ENCODE data around the gene TSPAN15. TPM values are rescaled to one million over a fixed set of nuclear protein-coding genes. Genes with fewer than 3 reads are reported as not detected.
A peak's percentile ranks its signal among the peaks of the same experiment; 100 is the strongest.

TSPAN15 gene
- total RNA-seq, 1 donor from 2014 or later, result 3.8 TPM

GRCh38 chr10:69464401-69464800, 13.1 kb downstream of the TSPAN15 start:
- ATAC-seq, result no peak

GRCh38 chr10:69464801-69465401, 13.6 kb downstream of the TSPAN15 start:
- no peak for DNase-seq (ENCODE audit: low spot score)
- peak; percentile 66 for ATAC-seq

More at GRCh38 chr10:69464401-69464800, 13.1 kb downstream of the TSPAN15 start:
- no peak for DNase-seq (ENCODE audit: low spot score)

- no peak for ATAC-seq
- no peak for DNase-seq (ENCODE audit: low spot score)
Observed at GRCh38 chr10:69465457-69466157, 14.3 kb downstream of the TSPAN15 start.

- ATAC-seq (no peak), DNase-seq (ENCODE audit: low spot score) (no peak)
Observed at GRCh38 chr10:69466158-69466490, 14.9 kb downstream of the TSPAN15 start.

- ATAC-seq, result no peak
- DNase-seq (ENCODE audit: low spot score), result no peak
Observed at GRCh38 chr10:69466689-69467088, 15.4 kb downstream of the TSPAN15 start.

- ATAC-seq (no peak), DNase-seq (ENCODE audit: low spot score) (no peak)
Observed at GRCh38 chr10:69467928-69468750, 16.9 kb downstream of the TSPAN15 start.

GRCh38 chr10:69468751-69469089, 17.5 kb downstream of the TSPAN15 start:
- ATAC-seq (no peak), DNase-seq (ENCODE audit: low spot score) (no peak)

GRCh38 chr10:69469976-69470375, 18.7 kb downstream of the TSPAN15 start:
- ATAC-seq, result no peak
- no peak for DNase-seq (ENCODE audit: low spot score)

- ATAC-seq (no peak), DNase-seq (ENCODE audit: low spot score) (no peak)
Observed at GRCh38 chr10:69470463-69471384, 19.5 kb downstream of the TSPAN15 start.

- no peak for DNase-seq (ENCODE audit: low spot score)
- ATAC-seq, result no peak
Observed at GRCh38 chr10:69472142-69472541, 20.9 kb downstream of the TSPAN15 start.

- no peak for DNase-seq (ENCODE audit: low spot score)
- ATAC-seq, result no peak
Observed at GRCh38 chr10:69472544-69472943, 21.3 kb downstream of the TSPAN15 start.

- ATAC-seq (no peak), DNase-seq (ENCODE audit: low spot score) (no peak)
Observed at GRCh38 chr10:69473304-69473990, 22.2 kb downstream of the TSPAN15 start.

GRCh38 chr10:69474742-69475432, 23.6 kb downstream of the TSPAN15 start:
- ATAC-seq (peak; percentile 59), DNase-seq (ENCODE audit: low spot score) (no peak)

GRCh38 chr10:69475433-69475830, 24.2 kb downstream of the TSPAN15 start:
- no peak for ATAC-seq
- no peak for DNase-seq (ENCODE audit: low spot score)

GRCh38 chr10:69477968-69478597, 26.8 kb downstream of the TSPAN15 start:
- ATAC-seq, result no peak
- DNase-seq (ENCODE audit: low spot score), result no peak

- ATAC-seq, result peak; percentile 16
- DNase-seq (ENCODE audit: low spot score), result no peak
Observed at GRCh38 chr10:69479240-69480067, 28.2 kb downstream of the TSPAN15 start.

- ATAC-seq (peak; percentile 51), DNase-seq (ENCODE audit: low spot score) (no peak)
Observed at GRCh38 chr10:69480068-69480412, 28.8 kb downstream of the TSPAN15 start.

GRCh38 chr10:69481305-69481704, 30.0 kb downstream of the TSPAN15 start:
- DNase-seq (ENCODE audit: low spot score) (no peak), ATAC-seq (peak; percentile 58)

Measured in left lobe of liver (tissue), 2 donors.